ENCODE results near the gene NTPCR. TPM values are rescaled to one million over a fixed set of nuclear protein-coding genes. Genes with fewer than 3 reads are reported as not detected.

The NTPCR gene
- total RNA-seq, 1 experiment from 2014 or later, result 33.1 TPM

- Histone ChIP-seq H3K9ac (ENCODE audit: low read length) (no peak overlapping the region), H3K27me3 (ENCODE audit: low read length) (no peaks in the 10 kb centered on the region), H3K4me3 (ENCODE audit: low read length) (no peak overlapping the region), H3K4me1 (ENCODE audit: low read length) (no peaks in the 10 kb centered on the region), H3K36me3 (ENCODE audit: insufficient read depth, low read length) (no peaks in the 10 kb centered on the region), H3K9me3 (ENCODE audit: low read length) (no peaks in the 10 kb centered on the region), H3K9me2 (replicated peaks; ENCODE audit: insufficient read depth, low read length) (no peaks in the 10 kb centered on the region), H4K20me1 (ENCODE audit: insufficient read depth, low read depth, low read length) (no peaks in the 10 kb centered on the region), H2AFZ (ENCODE audit: low read length) (no peak overlapping the region), H3K4me2 (ENCODE audit: low read depth, low read length, poor library complexity, severe bottlenecking) (no peak overlapping the region), H3K27ac (ENCODE audit: low read length) (no peak overlapping the region), H3K79me2 (ENCODE audit: low read length) (no peaks in the 10 kb centered on the region)
- DNase-seq, result no peak
Observed at GRCh38 chr1:232987774-232988140, 37.3 kb downstream of the NTPCR start.

- Histone ChIP-seq H4K20me1 (ENCODE audit: insufficient read depth, low read depth, low read length) (no peaks in the 10 kb centered on the region), H3K9me3 (ENCODE audit: low read length) (no peaks in the 10 kb centered on the region), H3K36me3 (ENCODE audit: insufficient read depth, low read length) (no peaks in the 10 kb centered on the region), H3K9ac (ENCODE audit: low read length) (no peak overlapping the region), H3K79me2 (ENCODE audit: low read length) (no peaks in the 10 kb centered on the region), H2AFZ (ENCODE audit: low read length) (no peak overlapping the region), H3K4me1 (ENCODE audit: low read length) (no peaks in the 10 kb centered on the region), H3K4me2 (ENCODE audit: low read depth, low read length, poor library complexity, severe bottlenecking) (no peak overlapping the region), H3K27ac (ENCODE audit: low read length) (no peak overlapping the region), H3K4me3 (ENCODE audit: low read length) (no peak overlapping the region), H3K27me3 (ENCODE audit: low read length) (no peaks in the 10 kb centered on the region), H3K9me2 (replicated peaks; ENCODE audit: insufficient read depth, low read length) (no peaks in the 10 kb centered on the region)
- DNase-seq, result no peak
Observed at GRCh38 chr1:232988572-232989040, 38.2 kb downstream of the NTPCR start.

GRCh38 chr1:232990176-232991128 is 40.0 kb downstream of the NTPCR start:
- no peak overlapping the region for H3K4me2 ChIP-seq (ENCODE audit: low read depth, low read length, poor library complexity, severe bottlenecking)

GRCh38 chr1:232991238-232991637 is 40.8 kb downstream of the NTPCR start:
- Histone ChIP-seq H3K27ac (ENCODE audit: low read length) (no peak overlapping the region), H2AFZ (ENCODE audit: low read length) (no peak overlapping the region), H3K27me3 (ENCODE audit: low read length) (no peaks in the 10 kb centered on the region), H4K20me1 (ENCODE audit: insufficient read depth, low read depth, low read length) (no peaks in the 10 kb centered on the region), H3K79me2 (ENCODE audit: low read length) (no peaks in the 10 kb centered on the region), H3K9ac (ENCODE audit: low read length) (no peak overlapping the region), H3K9me3 (ENCODE audit: low read length) (no peaks in the 10 kb centered on the region), H3K4me3 (ENCODE audit: low read length) (no peak overlapping the region), H3K4me2 (ENCODE audit: low read depth, low read length, poor library complexity, severe bottlenecking) (no peak overlapping the region), H3K36me3 (ENCODE audit: insufficient read depth, low read length) (peaks cover 7% of the 10 kb centered on the region; the same call in 1 of the 2 replicates), H3K4me1 (ENCODE audit: low read length) (no peaks in the 10 kb centered on the region), H3K9me2 (replicated peaks; ENCODE audit: insufficient read depth, low read length) (no peaks in the 10 kb centered on the region)
- no peak for DNase-seq

More at GRCh38 chr1:232990176-232991128, 40.0 kb downstream of the NTPCR start:
- H3K36me3 ChIP-seq (ENCODE audit: insufficient read depth, low read length), result peaks cover 7% of the 10 kb centered on the region; the same call in 1 of the 2 replicates
- no peak overlapping the region for H3K4me3 ChIP-seq (ENCODE audit: low read length)
- no peak overlapping the region for H2AFZ ChIP-seq (ENCODE audit: low read length)
- no peaks in the 10 kb centered on the region for H3K4me1 ChIP-seq (ENCODE audit: low read length)
- no peaks in the 10 kb centered on the region for H3K9me2 ChIP-seq (replicated peaks; ENCODE audit: insufficient read depth, low read length)
- no peaks in the 10 kb centered on the region for H4K20me1 ChIP-seq (ENCODE audit: insufficient read depth, low read depth, low read length)
- no peaks in the 10 kb centered on the region for H3K27me3 ChIP-seq (ENCODE audit: low read length)
- H3K79me2 ChIP-seq (ENCODE audit: low read length), result no peaks in the 10 kb centered on the region
- H3K9me3 ChIP-seq (ENCODE audit: low read length), result no peaks in the 10 kb centered on the region
- no peak overlapping the region for H3K27ac ChIP-seq (ENCODE audit: low read length)
- H3K9ac ChIP-seq (ENCODE audit: low read length), result no peak overlapping the region
- DNase-seq, result no peak

- Histone ChIP-seq H3K36me3 (ENCODE audit: insufficient read depth, low read length) (peaks cover 7% of the 10 kb centered on the region; the same call in 1 of the 2 replicates), H2AFZ (ENCODE audit: low read length) (no peak overlapping the region), H3K9me2 (replicated peaks; ENCODE audit: insufficient read depth, low read length) (no peaks in the 10 kb centered on the region), H3K27me3 (ENCODE audit: low read length) (no peaks in the 10 kb centered on the region), H3K4me2 (ENCODE audit: low read depth, low read length, poor library complexity, severe bottlenecking) (no peak overlapping the region), H3K4me1 (ENCODE audit: low read length) (no peaks in the 10 kb centered on the region), H3K27ac (ENCODE audit: low read length) (no peak overlapping the region), H3K9me3 (ENCODE audit: low read length) (no peaks in the 10 kb centered on the region), H3K9ac (ENCODE audit: low read length) (no peak overlapping the region), H3K79me2 (ENCODE audit: low read length) (no peaks in the 10 kb centered on the region), H3K4me3 (ENCODE audit: low read length) (no peak overlapping the region), H4K20me1 (ENCODE audit: insufficient read depth, low read depth, low read length) (no peaks in the 10 kb centered on the region)
- no peak for DNase-seq
Observed at GRCh38 chr1:232992227-232992626, 41.8 kb downstream of the NTPCR start.

- Histone ChIP-seq H3K4me3 (ENCODE audit: low read length) (no peak overlapping the region), H3K79me2 (ENCODE audit: low read length) (no peaks in the 10 kb centered on the region), H3K4me2 (ENCODE audit: low read depth, low read length, poor library complexity, severe bottlenecking) (no peak overlapping the region), H3K36me3 (ENCODE audit: insufficient read depth, low read length) (peaks cover 17% of the 10 kb centered on the region), H4K20me1 (ENCODE audit: insufficient read depth, low read depth, low read length) (no peaks in the 10 kb centered on the region), H3K4me1 (ENCODE audit: low read length) (no peaks in the 10 kb centered on the region), H3K27me3 (ENCODE audit: low read length) (no peaks in the 10 kb centered on the region), H3K9me3 (ENCODE audit: low read length) (no peaks in the 10 kb centered on the region), H3K27ac (ENCODE audit: low read length) (no peak overlapping the region), H3K9ac (ENCODE audit: low read length) (no peak overlapping the region), H3K9me2 (replicated peaks; ENCODE audit: insufficient read depth, low read length) (no peaks in the 10 kb centered on the region), H2AFZ (ENCODE audit: low read length) (no peak overlapping the region)
- no peak for DNase-seq
Observed at GRCh38 chr1:232993555-232993954, 43.1 kb downstream of the NTPCR start.

GRCh38 chr1:232995189-232995588 is 44.8 kb downstream of the NTPCR start:
- no peak for DNase-seq
- Histone ChIP-seq H3K36me3 (ENCODE audit: insufficient read depth, low read length) (peaks cover 21% of the 10 kb centered on the region), H3K9me3 (ENCODE audit: low read length) (no peaks in the 10 kb centered on the region)

GRCh38 chr1:232996143-232996542 is 45.7 kb downstream of the NTPCR start:
- H3K4me3 ChIP-seq (ENCODE audit: low read length), result no peak overlapping the region
- H2AFZ ChIP-seq (ENCODE audit: low read length), result no peak overlapping the region
- no peaks in the 10 kb centered on the region for H3K9me2 ChIP-seq (replicated peaks; ENCODE audit: insufficient read depth, low read length)
- H3K9me3 ChIP-seq (ENCODE audit: low read length), result no peaks in the 10 kb centered on the region
- peaks cover 21% of the 10 kb centered on the region for H3K36me3 ChIP-seq (ENCODE audit: insufficient read depth, low read length)
- DNase-seq, result no peak
- no peaks in the 10 kb centered on the region for H3K79me2 ChIP-seq (ENCODE audit: low read length)
- H4K20me1 ChIP-seq (ENCODE audit: insufficient read depth, low read depth, low read length), result no peaks in the 10 kb centered on the region
- no peak overlapping the region for H3K9ac ChIP-seq (ENCODE audit: low read length)
- no peak overlapping the region for H3K4me2 ChIP-seq (ENCODE audit: low read depth, low read length, poor library complexity, severe bottlenecking)
- no peak overlapping the region for H3K27ac ChIP-seq (ENCODE audit: low read length)
- H3K27me3 ChIP-seq (ENCODE audit: low read length), result no peaks in the 10 kb centered on the region
- H3K4me1 ChIP-seq (ENCODE audit: low read length), result no peaks in the 10 kb centered on the region

More at GRCh38 chr1:232995189-232995588, 44.8 kb downstream of the NTPCR start:
- Histone ChIP-seq H2AFZ (ENCODE audit: low read length) (no peak overlapping the region), H3K79me2 (ENCODE audit: low read length) (no peaks in the 10 kb centered on the region), H3K4me1 (ENCODE audit: low read length) (no peaks in the 10 kb centered on the region), H3K4me3 (ENCODE audit: low read length) (no peak overlapping the region), H3K4me2 (ENCODE audit: low read depth, low read length, poor library complexity, severe bottlenecking) (no peak overlapping the region), H3K9ac (ENCODE audit: low read length) (no peak overlapping the region), H3K9me2 (replicated peaks; ENCODE audit: insufficient read depth, low read length) (no peaks in the 10 kb centered on the region), H4K20me1 (ENCODE audit: insufficient read depth, low read depth, low read length) (no peaks in the 10 kb centered on the region), H3K27ac (ENCODE audit: low read length) (no peak overlapping the region), H3K27me3 (ENCODE audit: low read length) (no peaks in the 10 kb centered on the region)

Measured in Karpas-422 (cell line).